Measurements from ENCODE around the gene PRKN.

The PRKN gene

DNA sequence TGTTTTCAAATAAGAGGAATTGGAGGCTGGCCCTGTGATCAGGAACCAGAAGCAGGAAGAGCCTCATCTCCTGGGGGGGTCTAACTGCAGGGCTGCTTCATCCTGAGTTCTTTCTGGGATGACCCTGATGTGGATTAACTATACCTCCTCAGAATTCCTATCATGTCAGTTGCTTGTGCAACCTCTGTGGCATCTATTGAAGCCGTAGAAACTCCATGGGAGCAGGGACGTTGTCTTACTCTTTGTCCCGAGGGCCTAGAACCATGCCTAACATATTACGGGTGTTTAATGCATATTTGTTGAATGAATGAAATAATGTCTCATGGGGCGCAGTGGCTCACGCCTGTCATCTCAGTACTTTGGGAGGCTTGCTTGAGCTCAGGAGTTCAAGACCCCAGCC lies 1343.6 kb downstream of the PRKN start:
- Histone ChIP-seq H3K4me3 (ENCODE audit: low read depth, low read length) (no peak overlapping the region), H3K36me3 (no peaks in the 10 kb centered on the region), H3K9me3 (ENCODE audit: severe bottlenecking) (peaks cover 5% of the 10 kb centered on the region), H3K27me3 (ENCODE audit: insufficient read depth, low read depth, severe bottlenecking) (no peaks in the 10 kb centered on the region), H3K27ac (no peak overlapping the region)
- no peak for TF ChIP-seq CTCF (IDR thresholded peaks at IDR 0.05; ENCODE audit: low read depth, low read length)
- DNase-seq, result no peak

GRCh38 chr6:161379834-161380582 lies 1347.6 kb downstream of the PRKN start:
- Histone ChIP-seq H3K27me3 (ENCODE audit: insufficient read depth, low read depth, severe bottlenecking) (no peaks in the 10 kb centered on the region), H3K9me3 (ENCODE audit: severe bottlenecking) (no peaks in the 10 kb centered on the region), H3K27ac (no peak overlapping the region), H3K36me3 (no peaks in the 10 kb centered on the region), H3K4me3 (ENCODE audit: low read depth, low read length) (no peak overlapping the region)
- DNase-seq, result no peak
- no peak for TF ChIP-seq CTCF (IDR thresholded peaks at IDR 0.05; ENCODE audit: low read depth, low read length)

GRCh38 chr6:161378115-161378514 lies 1349.5 kb downstream of the PRKN start:
- Histone ChIP-seq H3K27me3 (ENCODE audit: insufficient read depth, low read depth, severe bottlenecking) (no peaks in the 10 kb centered on the region), H3K4me3 (ENCODE audit: low read depth, low read length) (no peak overlapping the region), H3K9me3 (ENCODE audit: severe bottlenecking) (no peaks in the 10 kb centered on the region), H3K36me3 (no peaks in the 10 kb centered on the region), H3K27ac (no peak overlapping the region)
- no peak for DNase-seq
- no peak for TF ChIP-seq CTCF (IDR thresholded peaks at IDR 0.05; ENCODE audit: low read depth, low read length)

DNA sequence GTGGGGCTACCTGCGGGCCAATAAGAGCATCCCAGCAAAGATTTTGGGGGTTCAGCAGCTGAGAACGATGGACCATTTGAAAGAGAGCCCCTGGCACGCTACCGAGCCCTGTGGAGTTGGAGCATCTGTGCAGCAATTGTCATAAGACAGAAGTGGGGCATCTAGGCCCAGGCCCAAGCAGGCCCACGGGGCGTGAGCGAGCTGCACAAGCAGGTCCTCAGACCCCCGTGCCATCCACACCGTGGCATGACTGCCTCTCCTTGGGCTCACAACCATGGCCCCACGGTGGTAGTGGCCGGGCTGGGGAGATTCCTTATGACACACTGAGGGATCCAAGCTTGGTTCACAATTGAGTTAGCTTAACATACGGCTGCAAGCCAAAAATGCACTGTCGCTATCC lies 1350.5 kb downstream of the PRKN start:
- no peak for DNase-seq
- H3K36me3 ChIP-seq, result no peaks in the 10 kb centered on the region
- no peak for TF ChIP-seq CTCF (IDR thresholded peaks at IDR 0.05; ENCODE audit: low read depth, low read length)
- H3K4me3 ChIP-seq (ENCODE audit: low read depth, low read length), result no peak overlapping the region
- no peak overlapping the region for H3K27ac ChIP-seq
- H3K9me3 ChIP-seq (ENCODE audit: severe bottlenecking), result no peaks in the 10 kb centered on the region
- no peaks in the 10 kb centered on the region for H3K27me3 ChIP-seq (ENCODE audit: insufficient read depth, low read depth, severe bottlenecking)

GRCh38 chr6:161376367-161376766 lies 1351.2 kb downstream of the PRKN start:
- DNase-seq, result no peak
- Histone ChIP-seq H3K4me3 (ENCODE audit: low read depth, low read length) (no peak overlapping the region), H3K27ac (no peak overlapping the region), H3K9me3 (ENCODE audit: severe bottlenecking) (no peaks in the 10 kb centered on the region), H3K36me3 (no peaks in the 10 kb centered on the region), H3K27me3 (ENCODE audit: insufficient read depth, low read depth, severe bottlenecking) (no peaks in the 10 kb centered on the region)
- TF ChIP-seq CTCF (IDR thresholded peaks at IDR 0.05; ENCODE audit: low read depth, low read length), result no peak
